NB4 (cell line): ENCODE measurements around the gene ZNF132.

Experiments
- CTCF ChIP-seq: IDR thresholded peaks from one replicate; pipeline ENCODE4 v1.5.1; 2012; ENCODE audit warnings: low read depth, low read length
- MAX ChIP-seq: IDR thresholded peaks from 2 replicates; pipeline ENCODE4 v1.6.1; 2011; ENCODE audit warnings: low read depth, low read length
- MYC ChIP-seq: IDR thresholded peaks from 2 replicates; pipeline ENCODE4 v1.6.1; 2011; ENCODE audit warnings: low read depth, low read length
- POLR2A ChIP-seq: IDR thresholded peaks from 2 replicates; pipeline ENCODE4 v1.6.1; 2011; ENCODE audit warnings: mild to moderate bottlenecking; ENCODE audit not compliant: insufficient read length; ENCODE audit errors: extremely low read depth

- TF ChIP-seq POLR2A = no peak
- no peak for TF ChIP-seq CTCF
- TF ChIP-seq MAX = no peak
- no peak for TF ChIP-seq MYC
Measured at GRCh38 chr19:58396691-58397532, 43.0 kb downstream of the ZNF132 start.
